Parathyroid adenoma (tissue), 2 donors: Measurements from ENCODE around the gene CDH13.

Experiments
- H2AFZ ChIP-seq: fragments of 300-600 bp; sonication (generic); one replicate; pipeline ENCODE4 v1.7.0; 2017; ENCODE audit warnings: antibody characterized with exemption, mild to moderate bottlenecking
- H3K27ac ChIP-seq: fragments of 300-600 bp; sonication (generic); one replicate; pipeline ENCODE4 v1.7.0; 2017
- H3K27me3 ChIP-seq: fragments of 300-600 bp; sonication (generic); one replicate; pipeline ENCODE4 v1.7.0; 2017; ENCODE audit warnings: low read length; ENCODE audit not compliant: control insufficient read depth, insufficient read depth
- H3K36me3 ChIP-seq: fragments of 300-600 bp; sonication (generic); one replicate; pipeline ENCODE4 v1.7.0; 2017; ENCODE audit warnings: low read length; ENCODE audit not compliant: control insufficient read depth, insufficient read depth
- H3K4me1 ChIP-seq: fragments of 300-600 bp; sonication (generic); one replicate; pipeline ENCODE4 v1.7.0; 2017; ENCODE audit warnings: control low read depth
- H3K4me2 ChIP-seq: fragments of 300-600 bp; sonication (generic); one replicate; pipeline ENCODE4 v1.7.0; 2017; ENCODE audit warnings: low read length
- H3K4me3 ChIP-seq: fragments of 300-600 bp; sonication (generic); one replicate; pipeline ENCODE4 v1.7.0; 2017; ENCODE audit warnings: low read depth, low read length
- H3K79me2 ChIP-seq: fragments of 300-600 bp; sonication (generic); one replicate; pipeline ENCODE4 v1.7.0; 2017; ENCODE audit warnings: control low read depth
- H3K9ac ChIP-seq: fragments of 300-600 bp; sonication (generic); one replicate; pipeline ENCODE4 v1.7.0; 2017; ENCODE audit warnings: mild to moderate bottlenecking
- H3K9me3 ChIP-seq: fragments of 300-600 bp; sonication (generic); one replicate; pipeline ENCODE4 v1.7.0; 2017; ENCODE audit warnings: low read length; ENCODE audit not compliant: control insufficient read depth
- CTCF ChIP-seq: fragments of 300-600 bp; sonication (generic); IDR thresholded peaks from one replicate; pipeline ENCODE4 v1.7.0; 2017; ENCODE audit warnings: antibody characterized with exemption, mild to moderate bottlenecking
- donor health status: primary hyperparathyroidism.

Gene CDH13

GRCh38 chr16:82773018-82773417 is 146.2 kb downstream of the CDH13 start:
- H3K4me2 ChIP-seq, result no peak overlapping the region
- no peak overlapping the region for H3K9ac ChIP-seq
- H3K27me3 ChIP-seq, result no peaks in the 10 kb centered on the region
- no peaks in the 10 kb centered on the region for H3K4me1 ChIP-seq
- no peak overlapping the region for H2AFZ ChIP-seq
- no peak overlapping the region for H3K27ac ChIP-seq
- no peaks in the 10 kb centered on the region for H3K9me3 ChIP-seq
- no peak overlapping the region for H3K4me3 ChIP-seq
- TF ChIP-seq CTCF, result no peak
- H3K79me2 ChIP-seq, result no peaks in the 10 kb centered on the region
- no peaks in the 10 kb centered on the region for H3K36me3 ChIP-seq

- Histone ChIP-seq H2AFZ (no peak overlapping the region), H3K4me3 (no peak overlapping the region), H3K36me3 (no peaks in the 10 kb centered on the region), H3K4me1 (no peaks in the 10 kb centered on the region), H3K79me2 (no peaks in the 10 kb centered on the region), H3K4me2 (no peak overlapping the region), H3K27me3 (no peaks in the 10 kb centered on the region), H3K9ac (no peak overlapping the region), H3K9me3 (no peaks in the 10 kb centered on the region), H3K27ac (no peak overlapping the region)
- no peak for TF ChIP-seq CTCF
Observed at GRCh38 chr16:82776470-82777146, 149.8 kb downstream of the CDH13 start.

- H3K27me3 ChIP-seq, result no peaks in the 10 kb centered on the region
- H3K4me1 ChIP-seq, result no peaks in the 10 kb centered on the region
- no peak overlapping the region for H3K27ac ChIP-seq
- H3K79me2 ChIP-seq, result no peaks in the 10 kb centered on the region
- H3K36me3 ChIP-seq, result no peaks in the 10 kb centered on the region
- H3K9ac ChIP-seq, result no peak overlapping the region
- TF ChIP-seq CTCF, result no peak
- H3K9me3 ChIP-seq, result no peaks in the 10 kb centered on the region
- no peak overlapping the region for H2AFZ ChIP-seq
- H3K4me3 ChIP-seq, result no peak overlapping the region
- no peak overlapping the region for H3K4me2 ChIP-seq
Observed at GRCh38 chr16:82782715-82783251, 156.0 kb downstream of the CDH13 start.

GRCh38 chr16:82783933-82784572 is 157.3 kb downstream of the CDH13 start:
- Histone ChIP-seq H3K4me1 (no peaks in the 10 kb centered on the region), H3K27ac (no peak overlapping the region)

More at GRCh38 chr16:82783933-82784572, 157.3 kb downstream of the CDH13 start:
- Histone ChIP-seq H3K9me3 (no peaks in the 10 kb centered on the region), H3K4me3 (no peak overlapping the region), H2AFZ (no peak overlapping the region), H3K36me3 (no peaks in the 10 kb centered on the region), H3K4me2 (no peak overlapping the region), H3K79me2 (no peaks in the 10 kb centered on the region), H3K9ac (no peak overlapping the region), H3K27me3 (no peaks in the 10 kb centered on the region)
- TF ChIP-seq CTCF, result no peak
